SJSA1 (cell line): ENCODE data around the gene ERP44. TPM values are rescaled to one million over a fixed set of nuclear protein-coding genes. Genes with fewer than 3 reads are reported as not detected.
"Not testable (repeated sequence)": the region's sequence is repeated elsewhere in the genome, so short reads cannot be mapped to it uniquely, and the experiment has no call there.

ENCODE experiments used
- DNase-seq, 2 experiments: peaks; one replicate each; pipeline ENCODE4 v3.0.0-alpha.2; 2015 to 2020; ENCODE audit warnings: low spot score in 2 of 2, low read depth in 1 of 2
- H3K27ac ChIP-seq: fragments of 250-450 bp; sonication (Bioruptor Pico); 2 replicates; pipeline ENCODE4 v1.5.1; 2020; ENCODE audit warnings: mild to moderate bottlenecking, moderate library complexity
- H3K27me3 ChIP-seq: fragments of 250-450 bp; sonication (Bioruptor Pico); replicated peaks from 2 replicates; pipeline ENCODE4 v1.5.1; 2020; ENCODE audit warnings: mild to moderate bottlenecking, moderate library complexity
- H3K36me3 ChIP-seq: fragments of 250-450 bp; sonication (Bioruptor Pico); 2 replicates; pipeline ENCODE4 v1.5.1; 2020; ENCODE audit warnings: mild to moderate bottlenecking
- H3K4me1 ChIP-seq: fragments of 250-450 bp; sonication (Bioruptor Pico); replicated peaks from 2 replicates; pipeline ENCODE4 v1.6.1; 2021; ENCODE audit warnings: mild to moderate bottlenecking
- H3K4me3 ChIP-seq: fragments of 250-450 bp; sonication (Bioruptor Pico); 2 replicates; pipeline ENCODE4 v1.5.1; 2020; ENCODE audit warnings: mild to moderate bottlenecking
- H3K9me3 ChIP-seq: fragments of 250-450 bp; sonication (Bioruptor Pico); replicated peaks from 2 replicates; pipeline ENCODE4 v1.5.1; 2020; ENCODE audit warnings: mild to moderate bottlenecking
- total RNA-seq: library from RNA; depleted of rRNA; stranded (reverse); fragments of >200 nt; shearing (Covaris generic); gene quantifications from 2 replicates; pipeline ENCODE4 v1.2.3, GENCODE V29; 2014

ERP44 gene
- total RNA-seq, 1 experiment from 2014 or later, result 20.6 TPM

DNA sequence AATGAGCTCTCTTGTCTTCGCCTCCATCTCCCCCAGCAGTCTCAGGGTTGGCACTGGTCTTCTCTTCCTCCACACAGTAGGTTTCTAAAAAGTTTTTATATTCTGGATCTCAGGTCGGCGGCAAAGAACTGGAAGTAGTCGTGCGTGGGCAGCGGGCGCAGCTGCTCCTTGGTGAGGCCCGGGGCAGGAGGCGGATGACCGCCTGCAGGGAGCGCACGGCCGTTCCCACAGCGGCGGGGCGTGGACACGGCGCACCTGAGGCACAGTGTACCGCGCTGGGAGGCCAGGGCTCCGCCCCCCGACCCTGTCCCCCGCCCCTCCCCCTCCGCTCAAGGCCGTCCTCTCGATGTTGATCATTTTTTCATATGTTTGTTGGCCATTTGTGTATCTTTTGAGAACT is 99.9 kb downstream of the ERP44 start:
- peaks cover 6% of the 10 kb centered on the region; the same call in 1 of the 2 replicates for H3K36me3 ChIP-seq
- no peak overlapping the region for H3K27ac ChIP-seq
- H3K27me3 ChIP-seq, result no peaks in the 10 kb centered on the region
- H3K4me1 ChIP-seq, result no peaks in the 10 kb centered on the region
- DNase-seq, result no peak
- H3K4me3 ChIP-seq, result no peak overlapping the region
- H3K9me3 ChIP-seq, result no peaks in the 10 kb centered on the region

DNA sequence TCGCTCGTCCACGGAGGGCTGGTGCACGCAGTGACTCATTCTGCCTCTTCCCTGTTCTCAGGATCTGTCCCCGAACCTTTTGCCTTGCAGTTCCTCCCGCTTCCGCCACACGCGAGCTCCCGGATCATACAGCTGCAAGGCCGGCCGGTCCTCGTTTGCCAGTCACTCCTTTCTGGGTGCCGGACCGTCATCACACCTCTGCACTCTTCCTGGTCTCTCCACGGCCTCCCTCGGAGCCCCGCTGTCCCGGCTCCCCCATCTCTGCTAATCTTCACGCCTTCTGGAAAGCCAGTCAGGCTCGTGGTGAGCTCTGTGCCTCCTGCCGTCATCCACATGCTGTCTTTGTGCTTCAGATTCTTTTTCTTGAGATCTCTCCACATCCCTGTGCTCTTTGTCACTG is 100.5 kb downstream of the ERP44 start:
- Histone ChIP-seq H3K9me3 (no peaks in the 10 kb centered on the region), H3K4me1 (no peaks in the 10 kb centered on the region), H3K27me3 (no peaks in the 10 kb centered on the region), H3K36me3 (peaks cover 1% of the 10 kb centered on the region; the same call in 1 of the 2 replicates), H3K4me3 (no peak overlapping the region), H3K27ac (no peak overlapping the region)
- DNase-seq, result no peak

DNA sequence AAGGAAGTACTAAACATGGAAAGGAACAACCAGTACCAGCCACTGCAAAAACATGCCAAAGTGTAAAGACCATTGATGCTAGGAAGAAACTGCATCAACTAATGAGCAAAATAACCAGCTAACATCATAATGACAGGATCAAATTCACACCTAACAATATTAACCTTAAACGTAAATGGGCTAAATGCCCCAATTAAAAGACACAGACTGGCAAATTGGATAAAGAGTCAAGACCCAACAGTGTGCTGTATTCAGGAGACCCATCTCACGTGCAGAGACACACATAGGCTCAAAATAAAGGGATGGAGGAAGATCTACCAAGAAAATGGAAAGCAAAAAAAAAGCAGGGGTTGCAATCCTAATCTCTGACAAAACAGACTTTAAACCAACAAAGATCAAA is 108.3 kb downstream of the ERP44 start:
- not testable (repeated sequence) for H3K4me1 ChIP-seq, H3K36me3 ChIP-seq, DNase-seq, H3K27me3 ChIP-seq, H3K27ac ChIP-seq, H3K9me3 ChIP-seq, H3K4me3 ChIP-seq

DNA sequence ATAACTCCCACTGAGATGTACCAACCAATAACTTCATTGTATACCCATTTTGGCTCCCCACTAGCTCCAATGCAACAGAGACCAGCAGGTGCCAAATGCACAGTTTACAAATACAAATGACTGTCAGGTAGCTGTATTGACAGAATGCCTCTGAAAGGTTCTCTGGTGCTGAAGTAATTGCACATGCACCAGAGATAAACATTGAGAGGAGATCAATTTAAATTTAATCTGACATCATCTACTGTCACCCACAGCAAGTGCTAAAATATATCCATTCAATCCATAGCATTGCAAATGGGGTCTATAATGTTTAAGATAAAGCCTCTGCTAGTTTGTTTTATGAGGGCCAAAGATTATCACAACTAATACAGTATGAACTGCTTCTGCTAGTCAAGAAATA is 112.2 kb downstream of the ERP44 start:
- H3K9me3 ChIP-seq, result no peaks in the 10 kb centered on the region
- H3K4me1 ChIP-seq, result no peaks in the 10 kb centered on the region
- no peak overlapping the region for H3K4me3 ChIP-seq
- no peak for DNase-seq
- no peaks in the 10 kb centered on the region; the same call in 1 of the 2 replicates for H3K36me3 ChIP-seq
- no peak overlapping the region for H3K27ac ChIP-seq
- no peaks in the 10 kb centered on the region for H3K27me3 ChIP-seq

DNA sequence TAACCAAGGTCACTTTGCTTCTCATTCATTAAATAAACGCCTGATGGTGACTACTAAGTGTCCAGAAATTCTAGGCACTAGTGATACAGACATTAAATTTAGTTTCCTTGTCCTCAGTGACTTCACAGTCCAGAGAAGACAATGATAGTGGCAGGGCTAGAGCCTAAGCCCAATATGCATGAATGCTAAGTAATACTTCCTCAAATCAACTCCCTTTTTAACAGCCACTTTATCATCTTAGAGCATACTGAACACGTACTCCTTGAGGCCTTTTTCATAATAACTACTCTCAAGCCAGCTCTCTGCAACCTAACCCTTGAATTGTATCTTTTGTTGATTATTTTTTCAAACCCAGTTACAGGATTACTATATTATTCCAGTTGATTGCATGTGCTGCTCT is 118.2 kb downstream of the ERP44 start:
- Histone ChIP-seq H3K4me3 (no peak overlapping the region), H3K27ac (no peak overlapping the region), H3K27me3 (no peaks in the 10 kb centered on the region), H3K9me3 (no peaks in the 10 kb centered on the region), H3K4me1 (no peaks in the 10 kb centered on the region), H3K36me3 (no peaks in the 10 kb centered on the region; the same call in 1 of the 2 replicates)
- no peak for DNase-seq

DNA sequence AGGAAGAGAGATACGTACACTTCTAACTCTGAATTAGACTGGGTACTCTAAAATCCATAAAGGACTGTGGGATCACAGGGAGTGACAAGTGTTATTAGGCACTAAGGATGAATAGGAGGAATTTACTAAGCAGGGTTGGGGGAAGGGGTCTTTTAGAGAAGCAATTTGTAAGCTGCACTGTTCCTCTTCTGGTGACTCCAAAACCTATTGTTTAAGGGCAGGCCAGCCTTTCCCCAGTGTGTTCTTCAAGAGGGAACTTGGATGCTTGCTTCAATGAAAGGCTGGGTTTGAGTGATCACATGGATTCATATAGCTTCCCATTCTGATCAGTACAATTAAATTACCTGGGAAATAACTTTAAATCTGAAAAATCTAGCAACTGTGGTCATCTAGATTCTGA is 120.6 kb downstream of the ERP44 start:
- Histone ChIP-seq H3K27ac (no peak overlapping the region), H3K4me1 (no peaks in the 10 kb centered on the region), H3K27me3 (no peaks in the 10 kb centered on the region), H3K36me3 (no peaks in the 10 kb centered on the region; the same call in 1 of the 2 replicates), H3K4me3 (no peak overlapping the region), H3K9me3 (no peaks in the 10 kb centered on the region)
- DNase-seq, result no peak

DNA sequence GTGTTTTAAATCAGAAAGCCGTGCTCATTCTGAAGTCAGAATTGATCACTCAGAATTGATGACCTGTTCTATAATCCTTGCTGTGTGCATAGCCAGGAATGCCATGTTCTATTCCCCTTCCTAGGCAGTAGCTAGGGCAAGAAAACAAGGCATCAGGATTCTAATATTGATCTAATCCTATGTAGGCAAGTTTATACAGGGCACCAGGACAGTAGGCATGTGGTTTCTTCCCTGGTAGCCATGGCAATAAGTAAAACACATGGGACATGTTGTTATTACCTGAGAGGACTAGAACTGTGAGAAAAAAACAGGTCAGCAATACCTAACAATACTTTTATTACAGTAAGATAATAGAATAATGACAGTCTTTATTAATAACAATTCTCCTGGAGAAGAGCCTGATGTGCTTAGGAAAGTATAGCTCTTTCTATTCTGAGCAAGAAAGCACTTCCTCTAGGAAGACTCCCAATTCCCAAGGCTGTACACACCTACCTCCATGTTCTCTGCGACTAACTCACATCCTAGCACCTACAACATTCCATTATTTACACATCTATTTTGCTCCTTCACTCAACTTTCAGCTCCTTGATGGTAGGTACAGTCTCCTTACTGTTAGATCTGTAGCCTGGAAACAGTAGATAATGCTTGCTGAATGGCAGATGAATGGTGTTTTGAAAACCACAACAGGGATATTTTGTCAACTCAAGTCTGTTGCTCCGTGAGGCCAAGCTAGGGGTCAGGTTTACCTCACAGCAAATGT is 121.6 kb downstream of the ERP44 start:
- Histone ChIP-seq H3K4me3 (no peak overlapping the region), H3K9me3 (no peaks in the 10 kb centered on the region), H3K27ac (no peak overlapping the region), H3K27me3 (no peaks in the 10 kb centered on the region), H3K4me1 (no peaks in the 10 kb centered on the region), H3K36me3 (no peaks in the 10 kb centered on the region)
- no peak for DNase-seq

DNA sequence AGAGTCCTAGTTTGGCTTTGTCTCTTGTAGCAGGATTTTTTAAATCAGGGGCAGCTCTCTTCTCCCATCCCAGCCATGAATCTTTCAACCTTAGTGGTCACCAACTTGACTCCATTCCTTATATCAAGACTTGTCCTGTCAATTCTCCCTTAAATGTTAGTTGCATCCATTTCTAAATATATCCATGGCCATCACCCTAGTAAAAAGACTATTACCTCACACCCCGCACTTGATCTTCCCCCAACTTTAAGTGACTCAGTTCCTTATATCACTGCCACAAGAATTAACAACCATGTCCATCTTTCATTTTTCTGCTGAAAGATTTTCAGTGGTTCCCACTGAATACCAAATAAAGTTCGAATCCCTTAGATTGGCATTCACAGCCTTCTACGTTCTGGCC is 125.3 kb downstream of the ERP44 start:
- Histone ChIP-seq H3K9me3 (no peaks in the 10 kb centered on the region), H3K4me1 (no peaks in the 10 kb centered on the region), H3K27me3 (no peaks in the 10 kb centered on the region), H3K27ac (no peak overlapping the region), H3K36me3 (no peaks in the 10 kb centered on the region; the same call in 1 of the 2 replicates), H3K4me3 (no peak overlapping the region)
- DNase-seq, result no peak

DNA sequence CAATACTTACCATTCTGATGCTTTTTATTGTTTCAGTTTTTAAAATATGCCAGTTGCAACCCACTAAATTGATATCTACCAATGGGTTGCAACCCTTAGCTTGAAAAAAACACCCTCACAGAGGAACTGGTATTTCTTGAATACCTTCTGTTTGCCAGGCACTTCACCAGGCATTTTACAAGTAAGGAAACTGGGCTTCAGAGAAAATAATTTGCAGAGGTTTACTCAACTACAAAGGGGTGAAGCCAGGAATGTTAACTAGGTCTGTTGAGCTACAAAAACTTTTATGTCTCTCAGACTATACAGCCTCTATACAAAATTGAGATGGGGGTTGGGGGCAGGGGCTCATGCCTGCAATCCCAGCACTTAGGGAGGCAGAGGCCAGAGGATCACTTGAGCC is 127.4 kb downstream of the ERP44 start:
- Histone ChIP-seq H3K27ac (no peak overlapping the region), H3K4me1 (no peaks in the 10 kb centered on the region), H3K27me3 (no peaks in the 10 kb centered on the region), H3K9me3 (no peaks in the 10 kb centered on the region), H3K4me3 (no peak overlapping the region), H3K36me3 (no peaks in the 10 kb centered on the region; the same call in 1 of the 2 replicates)
- DNase-seq, result no peak

DNA sequence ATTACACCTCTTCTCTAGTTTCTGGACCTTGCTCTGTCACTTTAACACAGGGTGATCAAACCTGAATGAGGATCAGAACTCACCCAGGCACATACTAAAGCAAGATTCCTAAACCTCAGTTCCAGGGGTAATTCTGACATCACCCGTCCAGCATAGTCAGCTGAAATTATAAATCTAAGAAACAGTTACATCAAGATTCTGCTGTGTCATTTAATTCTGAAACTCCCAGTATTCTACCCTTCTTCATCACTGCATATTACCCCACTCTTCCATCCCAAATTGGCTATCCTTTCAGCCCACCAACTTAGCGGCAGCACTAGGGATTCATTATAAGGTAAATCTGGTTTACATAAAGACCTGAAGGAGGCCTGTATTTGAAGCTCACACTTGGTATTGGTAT is 128.3 kb downstream of the ERP44 start:
- Histone ChIP-seq H3K4me1 (no peaks in the 10 kb centered on the region), H3K4me3 (no peak overlapping the region), H3K9me3 (no peaks in the 10 kb centered on the region), H3K27me3 (no peaks in the 10 kb centered on the region), H3K36me3 (no peaks in the 10 kb centered on the region; the same call in 1 of the 2 replicates), H3K27ac (no peak overlapping the region)
- no peak for DNase-seq

DNA sequence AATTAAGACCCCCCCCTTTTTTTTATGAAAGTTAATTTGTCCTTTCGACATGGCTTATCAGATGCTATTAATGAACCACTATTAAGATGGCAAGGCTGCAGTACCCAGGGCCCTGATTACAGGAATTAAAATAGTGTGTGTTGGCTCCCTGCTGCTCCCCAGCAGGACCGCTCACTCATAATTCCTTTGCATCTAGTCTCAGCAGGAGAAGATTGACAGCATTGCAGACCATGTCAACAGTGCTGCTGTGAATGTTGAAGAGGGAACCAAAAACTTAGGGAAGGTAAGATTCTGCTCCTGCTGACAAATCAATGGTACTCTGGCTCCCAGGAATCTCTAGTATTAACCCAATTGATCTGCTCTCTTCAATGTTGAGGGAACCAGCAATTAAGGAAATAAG is 131.3 kb downstream of the ERP44 start:
- H3K4me1 ChIP-seq, result peaks cover 3% of the 10 kb centered on the region; the same call in 1 of the 2 replicates
- DNase-seq, result no peak
- H3K4me3 ChIP-seq, result no peak overlapping the region
- no peaks in the 10 kb centered on the region; the same call in 1 of the 2 replicates for H3K36me3 ChIP-seq
- no peak overlapping the region for H3K27ac ChIP-seq
- H3K9me3 ChIP-seq, result no peaks in the 10 kb centered on the region
- no peaks in the 10 kb centered on the region for H3K27me3 ChIP-seq

DNA sequence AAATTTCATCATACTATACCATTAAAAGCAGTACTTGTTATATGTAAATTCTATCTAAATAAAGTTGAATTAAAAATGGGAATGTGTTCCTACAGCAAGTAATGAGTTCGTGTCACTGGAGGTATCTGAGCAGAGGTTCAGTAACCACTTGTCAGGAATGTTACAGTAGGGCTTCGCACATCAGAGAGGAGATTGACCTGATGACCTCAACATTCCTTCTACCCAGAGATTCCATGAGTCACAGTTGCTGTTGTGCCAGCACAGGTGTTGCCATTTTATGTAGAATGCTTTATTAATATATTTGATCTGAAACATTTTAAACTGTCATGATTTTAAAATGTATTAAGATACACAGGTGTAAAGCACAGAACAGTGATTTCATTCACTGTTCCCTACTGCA is 132.1 kb downstream of the ERP44 start:
- H3K4me1 ChIP-seq, result peaks cover 3% of the 10 kb centered on the region; the same call in 1 of the 2 replicates
- no peak for DNase-seq
- H3K27ac ChIP-seq, result no peak overlapping the region
- no peaks in the 10 kb centered on the region; the same call in 1 of the 2 replicates for H3K36me3 ChIP-seq
- H3K4me3 ChIP-seq, result no peak overlapping the region
- H3K9me3 ChIP-seq, result no peaks in the 10 kb centered on the region
- H3K27me3 ChIP-seq, result no peaks in the 10 kb centered on the region

DNA sequence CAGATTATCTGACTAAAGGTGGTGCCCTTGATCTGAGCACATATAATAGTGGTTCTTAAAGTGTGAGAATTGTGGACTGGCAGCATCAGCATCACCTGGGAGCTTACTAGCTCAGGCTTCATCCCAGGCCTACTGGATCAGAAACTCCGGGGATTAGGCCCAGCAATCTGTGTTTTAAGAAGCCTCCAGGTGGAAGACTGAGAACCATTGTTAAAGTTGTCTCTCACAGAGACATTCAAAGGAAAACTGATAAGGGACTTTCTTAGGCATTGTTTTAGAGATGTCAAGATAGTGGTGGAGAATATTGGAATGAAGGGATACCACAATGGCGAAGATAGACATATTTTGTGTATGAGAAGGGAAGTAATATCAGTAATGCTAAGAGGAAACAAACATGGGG is 132.8 kb downstream of the ERP44 start:
- Histone ChIP-seq H3K36me3 (no peaks in the 10 kb centered on the region; the same call in 1 of the 2 replicates), H3K4me1 (peaks cover 3% of the 10 kb centered on the region; the same call in 1 of the 2 replicates), H3K9me3 (no peaks in the 10 kb centered on the region), H3K4me3 (no peak overlapping the region), H3K27me3 (no peaks in the 10 kb centered on the region), H3K27ac (no peak overlapping the region)
- DNase-seq, result no peak

DNA sequence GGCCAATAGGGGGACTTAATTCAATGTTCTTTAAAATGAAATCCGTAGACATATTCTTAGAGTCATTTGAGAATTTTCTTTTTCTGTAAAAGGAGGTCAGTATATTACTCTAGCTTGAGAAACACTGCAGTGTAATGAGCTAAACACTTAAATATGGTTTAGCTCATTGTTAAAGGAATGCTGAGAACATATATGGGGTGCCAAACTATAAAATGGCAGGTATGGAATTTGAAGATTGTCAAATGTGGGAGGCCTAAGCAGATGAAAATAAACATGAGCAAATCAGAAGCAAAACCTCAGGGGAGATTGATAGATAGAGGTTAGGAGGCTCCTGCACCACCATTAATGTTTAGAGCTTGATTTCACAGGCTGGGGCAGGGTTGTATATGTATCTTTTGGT is 134.5 kb downstream of the ERP44 start:
- Histone ChIP-seq H3K4me3 (no peak overlapping the region), H3K4me1 (peaks cover 3% of the 10 kb centered on the region; the same call in 1 of the 2 replicates), H3K27me3 (no peaks in the 10 kb centered on the region), H3K9me3 (no peaks in the 10 kb centered on the region), H3K36me3 (no peaks in the 10 kb centered on the region; the same call in none of the 2 replicates), H3K27ac (no peak overlapping the region)
- no peak for DNase-seq
